H1 (cell line): Measurements from ENCODE around the gene PTGES3L. TPM values are rescaled to one million over a fixed set of nuclear protein-coding genes. Genes with fewer than 3 reads are reported as not detected.

Experiments used
- CTCF ChIA-PET: fragments of 300-600 bp; sonication (Branson Sonifier 250); formaldehyde crosslinking; loops from one replicate; lab custom pipeline; 2021; ENCODE audit not compliant: partially characterized antibody; lab: Charles Lee
- POLR2A ChIA-PET: fragments of 300-600 bp; sonication (Branson Sonifier 250); formaldehyde crosslinking; loops from one replicate; lab custom pipeline; 2021; ENCODE audit warnings: inconsistent platforms; ENCODE audit not compliant: partially characterized antibody; lab: Charles Lee
- DNase-seq, 2 experiments: peaks; one replicate each; pipeline versions ENCODE4 v3.0.0 to v3.0.0-alpha.2; 2010 to 2022; ENCODE audit warnings: low spot score in 2 of 2, low read depth in 1 of 2, mixed read lengths in 1 of 2
- FAIRE-seq: peaks from 2 replicates; lab custom pipeline; 2011; peaks lifted over from hg19 to GRCh38; lab: Jason Lieb, UNC
- H2AFZ ChIP-seq: 2 replicates; pipeline ENCODE4 v1.8.1; 2012; ENCODE audit warnings: low read length, inconsistent platforms
- H2AK5ac ChIP-seq: 2 replicates; pipeline ENCODE4 v1.6.1; 2013; ENCODE audit warnings: low read depth, low read length
- H2BK120ac ChIP-seq: replicated peaks from 2 replicates; pipeline ENCODE3; 2013; ENCODE audit warnings: low read depth, low read length, inconsistent platforms
- H2BK12ac ChIP-seq: 2 replicates; pipeline ENCODE4 v1.6.1; 2013; ENCODE audit warnings: low read depth, low read length
- H2BK15ac ChIP-seq: 2 replicates; pipeline ENCODE4 v1.6.1; 2013; ENCODE audit warnings: low read length
- H2BK20ac ChIP-seq: 2 replicates; pipeline ENCODE4 v1.6.1; 2013; ENCODE audit warnings: low read length
- H2BK5ac ChIP-seq: 2 replicates; pipeline ENCODE4 v1.6.1; 2013; ENCODE audit warnings: low read depth, low read length
- H3K14ac ChIP-seq: 2 replicates; pipeline ENCODE4 v1.6.1; 2013; ENCODE audit warnings: inconsistent platforms; ENCODE audit not compliant: insufficient read length
- H3K18ac ChIP-seq: 2 replicates; pipeline ENCODE4 v1.6.1; 2013; ENCODE audit warnings: low read length; ENCODE audit errors: extremely low read depth
- H3K23ac ChIP-seq: 2 replicates; pipeline ENCODE4 v1.6.1; 2013; ENCODE audit warnings: inconsistent platforms; ENCODE audit not compliant: insufficient read length
- H3K23me2 ChIP-seq: 2 replicates; pipeline ENCODE4 v1.6.1; 2013; ENCODE audit warnings: low read depth, low read length
- H3K27ac ChIP-seq: 2 replicates; pipeline ENCODE4 v1.6.1; 2011; ENCODE audit warnings: low read depth, low read length, inconsistent platforms
- H3K27me3 ChIP-seq, 4 experiments: replicated peaks in 1 of 4; 1 replicate in 1 of 4; 2 replicates in 3 of 4; pipeline versions ENCODE4 v1.6.1 to v1.8.1; 2011 to 2013; ENCODE audit warnings: low read length in 3 of 4, mild to moderate bottlenecking in 3 of 4, inconsistent platforms in 2 of 4, mixed read lengths in 2 of 4, moderate library complexity in 1 of 4; ENCODE audit not compliant: control insufficient read depth in 3 of 4, insufficient read depth in 3 of 4; ENCODE audit errors: extremely low read depth in 1 of 4
- H3K36me3 ChIP-seq, 4 experiments: 2 replicates each; pipeline versions ENCODE4 v1.6.1 to v1.8.1; 2011 to 2013; ENCODE audit warnings: mild to moderate bottlenecking in 4 of 4, low read length in 3 of 4, moderate library complexity in 2 of 4, control low read depth in 1 of 4, inconsistent platforms in 1 of 4; ENCODE audit not compliant: insufficient read depth in 4 of 4, control insufficient read depth in 2 of 4
- H3K4ac ChIP-seq: replicated peaks from 2 replicates; pipeline ENCODE3; 2013; ENCODE audit warnings: low read length, low read depth, mixed read lengths, inconsistent platforms; ENCODE audit not compliant: insufficient read length
- H3K4me1 ChIP-seq, 4 experiments: replicated peaks in 1 of 4; 1 replicate in 1 of 4; 2 replicates in 3 of 4; pipeline versions ENCODE4 v1.6.1 to v1.8.1; 2011 to 2013; ENCODE audit warnings: low read length in 3 of 4, inconsistent platforms in 2 of 4, mixed read lengths in 1 of 4; ENCODE audit not compliant: insufficient read depth in 4 of 4, control insufficient read depth in 3 of 4
- H3K4me2 ChIP-seq, 2 experiments: 2 replicates each; pipeline versions ENCODE4 v1.6.1 to v1.8.1; 2011 to 2013; ENCODE audit warnings: low read depth in 2 of 2, low read length in 2 of 2, control low read depth in 1 of 2, inconsistent platforms in 1 of 2, mild to moderate bottlenecking in 1 of 2; ENCODE audit not compliant: insufficient read depth in 1 of 2
- H3K4me3 ChIP-seq, 4 experiments: fragments of 200-600, 300-600 bp in 1 of 4; sonication (generic), shearing (Covaris generic), sonication (Bioruptor Twin) in 1 of 4; 2 replicates each; pipeline versions ENCODE4 v1.5.1 to v1.8.1; 2011 to 2016; ENCODE audit warnings: low read length in 4 of 4, low read depth in 3 of 4, control low read depth in 2 of 4, inconsistent platforms in 2 of 4, mild to moderate bottlenecking in 2 of 4, mixed read lengths in 1 of 4, moderate library complexity in 1 of 4; ENCODE audit not compliant: insufficient read depth in 2 of 4; ENCODE audit errors: extremely low read depth in 1 of 4
- H3K56ac ChIP-seq: replicated peaks from 2 replicates; pipeline ENCODE3; 2013; ENCODE audit warnings: low read depth, mild to moderate bottlenecking, mixed read lengths, low read length, inconsistent platforms; ENCODE audit not compliant: insufficient read length
- H3K79me1 ChIP-seq: 2 replicates; pipeline ENCODE4 v1.6.1; 2013; ENCODE audit warnings: low read depth, low read length, control low read depth
- H3K79me2 ChIP-seq, 2 experiments: 2 replicates each; pipeline versions ENCODE4 v1.6.1 to v1.8.1; 2012 to 2013; ENCODE audit warnings: low read length in 2 of 2, mild to moderate bottlenecking in 2 of 2, inconsistent platforms in 1 of 2; ENCODE audit not compliant: insufficient read depth in 2 of 2, control insufficient read depth in 1 of 2
- H3K9ac ChIP-seq, 4 experiments: replicated peaks in 1 of 4; 1 replicate in 1 of 4; 2 replicates in 3 of 4; pipeline versions ENCODE4 v1.6.1 to v1.8.1; 2011 to 2013; ENCODE audit warnings: low read depth in 3 of 4, low read length in 3 of 4, control low read depth in 2 of 4, mild to moderate bottlenecking in 2 of 4, moderate library complexity in 2 of 4, inconsistent platforms in 1 of 4; ENCODE audit errors: extremely low read depth in 1 of 4
- H3K9me3 ChIP-seq, 2 experiments: 2 replicates each; pipeline versions ENCODE4 v1.6.1 to v1.8.1; 2012 to 2013; ENCODE audit warnings: mild to moderate bottlenecking in 2 of 2, moderate library complexity in 2 of 2, control low read depth in 1 of 2, inconsistent platforms in 1 of 2, low read depth in 1 of 2, low read length in 1 of 2, mixed read lengths in 1 of 2; ENCODE audit not compliant: insufficient read depth in 2 of 2
- H4K20me1 ChIP-seq, 2 experiments: replicated peaks in 1 of 2; 2 replicates each; pipeline versions ENCODE3 to v1.8.1; 2011 to 2013; ENCODE audit warnings: inconsistent platforms in 2 of 2, low read length in 2 of 2, mild to moderate bottlenecking in 1 of 2; ENCODE audit not compliant: insufficient read depth in 2 of 2, control insufficient read depth in 1 of 2
- H4K5ac ChIP-seq: 2 replicates; pipeline ENCODE4 v1.6.1; 2013; ENCODE audit warnings: low read length, low read depth, mixed read lengths, inconsistent platforms; ENCODE audit not compliant: insufficient read length
- H4K8ac ChIP-seq: 2 replicates; pipeline ENCODE4 v1.8.0; 2013; ENCODE audit warnings: mild to moderate bottlenecking, moderate library complexity, low read length, inconsistent platforms; ENCODE audit not compliant: insufficient read depth; ENCODE audit errors: extremely low read depth
- H4K91ac ChIP-seq: replicated peaks from 2 replicates; pipeline ENCODE3; 2013; ENCODE audit warnings: low read length, mixed read lengths, inconsistent platforms; ENCODE audit not compliant: insufficient read length
- BACH1 ChIP-seq: IDR thresholded peaks from 2 replicates; pipeline ENCODE4 v1.6.1; 2012; ENCODE audit warnings: low read length, improper control_type of control experiment
- GABPA ChIP-seq: IDR thresholded peaks from 2 replicates; pipeline ENCODE4 v1.6.1; 2011; ENCODE audit warnings: mild to moderate bottlenecking, low read length, moderate library complexity, borderline replicate concordance; ENCODE audit not compliant: insufficient read depth
- KDM5A ChIP-seq: fragments of 200-600 bp; IDR thresholded peaks from 2 replicates; pipeline ENCODE4 v1.7.1; 2012; ENCODE audit warnings: mild to moderate bottlenecking, low read length, inconsistent platforms, mixed read lengths
- NRF1 ChIP-seq: IDR thresholded peaks from 2 replicates; pipeline ENCODE4 v1.6.1; 2011; ENCODE audit warnings: mild to moderate bottlenecking, low read depth, low read length, improper control_type of control experiment
- PHF8 ChIP-seq: fragments of 200-600 bp; sonication (generic); conservative IDR thresholded peaks from 2 replicates; pipeline ENCODE4 v1.7.1; 2012; ENCODE audit warnings: low read depth, mild to moderate bottlenecking, inconsistent platforms, low read length, moderate library complexity
- SAP30 ChIP-seq: fragments of 300-600 bp; sonication (generic); IDR thresholded peaks from 2 replicates; pipeline ENCODE4 v1.7.1; 2012; ENCODE audit warnings: low read length, moderate library complexity, mild to moderate bottlenecking, inconsistent platforms; ENCODE audit not compliant: insufficient read depth, insufficient replicate concordance
- SP1 ChIP-seq: IDR thresholded peaks from 2 replicates; pipeline ENCODE4 v1.6.1; 2011; ENCODE audit warnings: low read depth, low read length
- SP2 ChIP-seq: IDR thresholded peaks from 2 replicates; pipeline ENCODE4 v1.6.1; 2012; ENCODE audit warnings: mild to moderate bottlenecking, low read length, inconsistent platforms
- TCF12 ChIP-seq: IDR thresholded peaks from 2 replicates; pipeline ENCODE4 v1.6.1; 2011; ENCODE audit warnings: low read depth, mild to moderate bottlenecking, low read length
- YY1 ChIP-seq: IDR thresholded peaks from 2 replicates; pipeline ENCODE4 v1.6.1; 2011; ENCODE audit warnings: low read depth, mild to moderate bottlenecking, low read length
- WGBS, 2 experiments: shearing (Covaris generic) in 1 of 2; methylation state at CpG; one replicate each; pipeline versions ENCODE4 v1.1.6 to v1.1.7; 2013 to 2015; ENCODE audit warnings: low lambda C conversion rate in 2 of 2, mixed read lengths in 2 of 2, inconsistent platforms in 1 of 2, low coverage in 1 of 2, missing lambda C conversion rate in 1 of 2; ENCODE audit not compliant: insufficient replicate concordance in 2 of 2, insufficient coverage in 1 of 2, insufficient read length in 1 of 2; ENCODE audit errors: extremely low coverage in 1 of 2, missing lambda C conversion rate in 1 of 2; 5-methylcytosine and 5-hydroxymethylcytosine counted together
- polyA plus RNA-seq, 7 experiments: library from polyadenylated mRNA; depleted of rRNA in 3 of 7; stranded (reverse) in 5 of 7; unstranded in 2 of 7; fragments of >200 nt in 5 of 7; fragments of 200-250 nt in 2 of 7; gene quantifications; 1 replicate in 5 of 7; 2 replicates in 1 of 7; 4 replicates in 1 of 7; pipeline versions ENCODE4 v1.2.1 to v1.2.3, GENCODE V29; 2011 to 2013; ENCODE audit warnings: missing spikeins in 2 of 7, mixed read lengths in 2 of 7
- total RNA-seq: library from RNA; stranded (reverse); fragmentation: NEBNext Ultra II Directional; extraction: Animal tissue kit (Norgen Biotek cat#: 25700); gene quantifications from 2 replicates; pipeline ENCODE4 v1.2.1, GENCODE V29; 2021
- TF ChIP-seq, protein P1 (sequence below): IDR thresholded peaks from 2 replicates; pipeline ENCODE4 v1.6.1; 2012; ENCODE audit warnings: low read length, inconsistent platforms

Gene PTGES3L
- total and polyA plus RNA-seq, 2 of the 8 experiments (the other 6 are each of a cell fraction or from before 2014, with no cell fraction given) = 3.0 to 3.6 TPM

DNA sequence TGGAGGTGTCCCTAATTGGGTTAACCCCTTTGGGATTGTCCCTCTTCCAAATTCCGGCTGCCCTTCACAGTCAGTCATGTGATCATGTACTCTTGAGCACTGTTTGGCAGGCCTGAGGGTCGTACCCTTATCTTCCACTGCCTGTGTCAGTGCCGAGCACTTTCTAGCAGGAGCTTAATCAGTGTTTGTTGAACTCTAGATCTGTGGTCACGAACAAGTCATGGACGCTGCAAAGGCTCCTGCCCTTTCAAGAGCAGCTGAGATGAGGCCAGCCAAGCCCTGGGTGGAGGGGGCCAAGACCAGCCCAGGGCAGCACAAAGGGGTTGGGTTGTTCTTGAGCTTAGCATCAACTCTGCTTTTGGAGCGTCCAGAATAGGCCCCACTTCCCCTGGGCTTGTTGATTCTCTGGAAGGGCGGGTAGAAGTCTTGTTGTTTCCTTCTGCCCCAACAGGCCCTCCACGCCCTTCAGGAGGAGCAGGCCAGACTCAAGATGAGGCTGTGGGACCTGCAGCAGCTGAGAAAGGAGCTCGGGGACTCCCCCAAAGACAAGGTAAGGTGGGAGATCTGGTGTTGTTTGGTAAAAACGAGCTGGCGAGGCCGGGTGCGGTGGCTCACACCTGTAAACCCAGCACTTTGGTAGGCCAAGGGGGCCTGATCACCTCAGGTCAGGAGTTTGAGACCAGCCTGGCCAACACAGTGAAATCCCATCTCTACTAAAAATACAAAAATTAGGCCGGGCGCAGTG lies 32.0 kb upstream of the PTGES3L start:
- no peak overlapping the region for H3K14ac ChIP-seq
- no peak overlapping the region for H3K9ac ChIP-seq
- WGBS, 2 experiments = 92% methylated on average over 15 of the region's 15 CpGs; no CpG with 5 or more reads in 1 of the 2 experiments
- CTCF ChIA-PET = interaction anchor here (0.6 to 1.9 kb wide), 5 partner anchors 10 to 834 kb away, joined by 3 to 6 read pairs (median 3); partner anchors contain the start of genes RPL27 and VAT1
- H3K79me1 ChIP-seq = 0 out of 2 replicates have a peak, but pooled peaks cover 6% of the 10 kb centered on the region
- no peak overlapping the region for H4K91ac ChIP-seq
- H3K27me3 ChIP-seq = no peaks in the 10 kb centered on the region
- FAIRE-seq (no peak), DNase-seq (no peak)
- H4K8ac ChIP-seq = no peak overlapping the region; the same call in 1 of the 2 replicates
- H4K5ac ChIP-seq = no peak overlapping the region
- no peaks in the 10 kb centered on the region for H3K9me3 ChIP-seq
- no peak overlapping the region for H3K18ac ChIP-seq
- peaks cover 0 to 20% (median 5%) of the 10 kb centered on the region in 4 experiments; a peak in 6 of 8 replicates for H3K36me3 ChIP-seq
- H3K79me2 ChIP-seq = no peaks in the 10 kb centered on the region
- H3K4me1 ChIP-seq = peaks cover 3 to 10% (median 4%) of the 10 kb centered on the region in 4 experiments
- H2BK15ac ChIP-seq = no peak overlapping the region
- no peaks in the 10 kb centered on the region; the same call in 1 of the 2 replicates for H3K23me2 ChIP-seq
- H3K27ac ChIP-seq = no peak overlapping the region
- H3K4ac ChIP-seq = no peak overlapping the region
- no peak overlapping the region for H3K4me2 ChIP-seq
- no peak overlapping the region for H3K4me3 ChIP-seq
- H3K56ac ChIP-seq = no peak overlapping the region
- H2BK12ac ChIP-seq = no peak overlapping the region
- H2BK5ac ChIP-seq = no peak overlapping the region
- no peak overlapping the region for H2AK5ac ChIP-seq
- H2BK120ac ChIP-seq = no peak overlapping the region
- H2AFZ ChIP-seq = no peak overlapping the region
- POLR2A ChIA-PET = interaction anchor here (0.6 to 7.5 kb wide), 11 partner anchors 7 to 356 kb away, joined by 3 to 104 read pairs (median 3); partner anchors contain the start of genes IFI35, RPL27 and VAT1
- H3K23ac ChIP-seq = no peak overlapping the region
- H2BK20ac ChIP-seq = no peak overlapping the region
- H4K20me1 ChIP-seq = peaks cover 4 to 5% of the 10 kb centered on the region in 2 experiments
- no peak for TF ChIP-seq GABPA
- TF ChIP-seq BACH1 = no peak
- TF ChIP-seq TCF12 = no peak
- TF ChIP-seq SP2 = no peak
- TF ChIP-seq YY1 = no peak
- TF ChIP-seq SP1 = no peak
- no peak for TF ChIP-seq PHF8
- TF ChIP-seq NRF1 = no peak
- TF ChIP-seq SAP30 = no peak
- no peak for TF ChIP-seq KDM5A
- TF ChIP-seq, protein P1, sequence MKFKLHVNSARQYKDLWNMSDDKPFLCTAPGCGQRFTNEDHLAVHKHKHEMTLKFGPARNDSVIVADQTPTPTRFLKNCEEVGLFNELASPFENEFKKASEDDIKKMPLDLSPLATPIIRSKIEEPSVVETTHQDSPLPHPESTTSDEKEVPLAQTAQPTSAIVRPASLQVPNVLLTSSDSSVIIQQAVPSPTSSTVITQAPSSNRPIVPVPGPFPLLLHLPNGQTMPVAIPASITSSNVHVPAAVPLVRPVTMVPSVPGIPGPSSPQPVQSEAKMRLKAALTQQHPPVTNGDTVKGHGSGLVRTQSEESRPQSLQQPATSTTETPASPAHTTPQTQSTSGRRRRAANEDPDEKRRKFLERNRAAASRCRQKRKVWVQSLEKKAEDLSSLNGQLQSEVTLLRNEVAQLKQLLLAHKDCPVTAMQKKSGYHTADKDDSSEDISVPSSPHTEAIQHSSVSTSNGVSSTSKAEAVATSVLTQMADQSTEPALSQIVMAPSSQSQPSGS = no peak
